Panc1 (cell line): ENCODE measurements around the gene APOBEC3G. TPM values are rescaled to one million over a fixed set of nuclear protein-coding genes. Genes with fewer than 3 reads are reported as not detected.

ENCODE experiments used
- ATAC-seq: fragments of 200-7000 bp; cut with Tn5 transposase; 2 replicates; pipeline ENCODE4 v1.9.1; 2020; ENCODE audit warnings: mild to moderate bottlenecking, moderate library complexity
- BruUV-seq: library from RNA; stranded (reverse); fragments of 400-500 nt; replicated peaks from 2 replicates; lab custom pipeline; 2021; lab: Mats Ljungman, UMichigan
- CTCF ChIA-PET: fragments of 300-600 bp; sonication (Branson Sonifier 250); formaldehyde crosslinking; loops from one replicate; lab custom pipeline; 2022; ENCODE audit warnings: antibody characterized with exemption; lab: Charles Lee
- POLR2A ChIA-PET: fragments of 300-600 bp; sonication (Branson Sonifier 250); formaldehyde crosslinking; loops from one replicate; lab custom pipeline; 2022; ENCODE audit warnings: antibody characterized with exemption; lab: Charles Lee
- DNase-seq: peaks from one replicate; pipeline ENCODE4 v3.0.0-alpha.2; 2010; ENCODE audit warnings: low read depth, low spot score
- H3K27ac ChIP-seq: 2 replicates; pipeline ENCODE4 v1.5.1; 2011; ENCODE audit warnings: mild to moderate bottlenecking, low read length, inconsistent platforms
- H3K27me3 ChIP-seq: fragments of 200-500 bp; sonication (Bioruptor generic); 2 replicates; pipeline ENCODE4 v1.6.0; 2014; ENCODE audit warnings: low read length, inconsistent platforms; ENCODE audit not compliant: control insufficient read depth, insufficient read depth
- H3K36me3 ChIP-seq: fragments of 200-500 bp; sonication (Bioruptor generic); 2 replicates; pipeline ENCODE4 v1.5.1; 2014; ENCODE audit warnings: inconsistent platforms, mild to moderate bottlenecking, low read length, moderate library complexity; ENCODE audit not compliant: control insufficient read depth, insufficient read depth
- H3K4me1 ChIP-seq: 2 replicates; pipeline ENCODE4 v1.5.1; 2011; ENCODE audit warnings: inconsistent platforms, mild to moderate bottlenecking, low read length, moderate library complexity; ENCODE audit not compliant: control insufficient read depth, insufficient read depth
- H3K4me3 ChIP-seq, 2 experiments: 2 replicates each; pipeline ENCODE4 v1.5.1; 2011 to 2012; ENCODE audit warnings: low read depth in 2 of 2, low read length in 2 of 2, mild to moderate bottlenecking in 2 of 2, inconsistent platforms in 1 of 2, moderate library complexity in 1 of 2
- H3K9me3 ChIP-seq: fragments of 200-500 bp; sonication (Bioruptor generic); 2 replicates; pipeline ENCODE4 v1.5.1; 2014; ENCODE audit warnings: low read depth, mild to moderate bottlenecking, inconsistent platforms, low read length, moderate library complexity; ENCODE audit not compliant: control insufficient read depth, insufficient read depth
- POLR2AphosphoS5 ChIP-seq: IDR thresholded peaks from 2 replicates; pipeline ENCODE4 v1.6.1; 2012; ENCODE audit warnings: mild to moderate bottlenecking, low read depth, low read length, moderate library complexity
- REST ChIP-seq, 2 experiments: IDR thresholded peaks; 2 replicates each; pipeline ENCODE4 v1.6.1; 2011 to 2012; ENCODE audit warnings: low read depth in 2 of 2, control low read depth in 1 of 2, low read length in 1 of 2, mild to moderate bottlenecking in 1 of 2, moderate library complexity in 1 of 2; ENCODE audit not compliant: insufficient read depth in 1 of 2
- SIN3A ChIP-seq: IDR thresholded peaks from 2 replicates; pipeline ENCODE4 v1.6.1; 2012; ENCODE audit warnings: low read depth, mild to moderate bottlenecking, low read length, moderate library complexity, borderline replicate concordance; ENCODE audit not compliant: insufficient read depth
- TCF7L2 ChIP-seq: IDR thresholded peaks from 2 replicates; pipeline ENCODE4 v1.6.1; 2011; ENCODE audit warnings: mild to moderate bottlenecking, low read depth, low read length, inconsistent platforms
- in situ Hi-C: cut with HindIII; loops from 2 replicates; pipeline ENCODE4 v1.10.0; 2016; ENCODE audit warnings: low sequenced_read_pairs, low pct_unique_long_range_greater_than_20kb
- intact Hi-C: fragments of 100-400 bp; cut with micrococcal nuclease; formaldehyde crosslinking; loops from one replicate; pipeline ENCODE4 v1.10.0; 2022; ENCODE audit not compliant: unreplicated experiment
- total RNA-seq: library from RNA; stranded (reverse); gene quantifications from one replicate; pipeline ENCODE4 v1.2.1, GENCODE V29; 2021; ENCODE audit not compliant: unreplicated experiment
- TF ChIP-seq, protein P1 (sequence below): fragments of 450-650 bp; IDR thresholded peaks from 2 replicates; pipeline ENCODE4 v1.5.1; 2017; ENCODE audit warnings: mild to moderate bottlenecking

Gene APOBEC3G
- total RNA-seq, 1 experiment from 2014 or later, result 4.8 TPM

- Histone ChIP-seq H3K9me3 (no peaks in the 10 kb centered on the region), H3K4me1 (no peaks in the 10 kb centered on the region), H3K27me3 (no peaks in the 10 kb centered on the region), H3K36me3 (no peaks in the 10 kb centered on the region), H3K4me3 (no peak overlapping the region), H3K27ac (no peak overlapping the region)
- ATAC-seq (no peak), DNase-seq (no peak)
- intact Hi-C loops, result no loop called here
- ChIA-PET CTCF (interaction anchor here (0.5 kb wide), 1 partner anchor 67 kb away, joined by 4 read pairs; no protein-coding TSS in a partner anchor), POLR2A (no interaction called here)
- in situ Hi-C loops, result no loop called here
- TF ChIP-seq REST (IDR thresholded peaks at IDR 0.05; ENCODE audit: insufficient read depth in 1 of 2, low read depth in 2 of 2, low read length in 1 of 2) (no peak), SIN3A (no peak), TCF7L2 (no peak), POLR2AphosphoS5 (no peak)
- TF ChIP-seq, protein P1, sequence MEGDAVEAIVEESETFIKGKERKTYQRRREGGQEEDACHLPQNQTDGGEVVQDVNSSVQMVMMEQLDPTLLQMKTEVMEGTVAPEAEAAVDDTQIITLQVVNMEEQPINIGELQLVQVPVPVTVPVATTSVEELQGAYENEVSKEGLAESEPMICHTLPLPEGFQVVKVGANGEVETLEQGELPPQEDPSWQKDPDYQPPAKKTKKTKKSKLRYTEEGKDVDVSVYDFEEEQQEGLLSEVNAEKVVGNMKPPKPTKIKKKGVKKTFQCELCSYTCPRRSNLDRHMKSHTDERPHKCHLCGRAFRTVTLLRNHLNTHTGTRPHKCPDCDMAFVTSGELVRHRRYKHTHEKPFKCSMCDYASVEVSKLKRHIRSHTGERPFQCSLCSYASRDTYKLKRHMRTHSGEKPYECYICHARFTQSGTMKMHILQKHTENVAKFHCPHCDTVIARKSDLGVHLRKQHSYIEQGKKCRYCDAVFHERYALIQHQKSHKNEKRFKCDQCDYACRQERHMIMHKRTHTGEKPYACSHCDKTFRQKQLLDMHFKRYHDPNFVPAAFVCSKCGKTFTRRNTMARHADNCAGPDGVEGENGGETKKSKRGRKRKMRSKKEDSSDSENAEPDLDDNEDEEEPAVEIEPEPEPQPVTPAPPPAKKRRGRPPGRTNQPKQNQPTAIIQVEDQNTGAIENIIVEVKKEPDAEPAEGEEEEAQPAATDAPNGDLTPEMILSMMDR, result no peak
- BruUV-seq, result no TSS peak
These were observed 37.0 kb downstream of the APOBEC3G start for GRCh38 chr22:39114112-39114511.

- H3K4me3 ChIP-seq, result no peak overlapping the region
- H3K9me3 ChIP-seq, result no peaks in the 10 kb centered on the region
- in situ Hi-C loops, result no loop called here
- H3K36me3 ChIP-seq, result no peaks in the 10 kb centered on the region
- TF ChIP-seq REST (IDR thresholded peaks at IDR 0.05; ENCODE audit: insufficient read depth in 1 of 2, low read depth in 2 of 2, low read length in 1 of 2) (no peak), POLR2AphosphoS5 (no peak)
- DNase-seq (no peak), ATAC-seq (no peak)
- intact Hi-C loops, result loop anchor here (5.0 kb wide), 1 partner anchor 108 kb away; no protein-coding TSS in a partner anchor
- H3K27ac ChIP-seq, result no peak overlapping the region
- ChIA-PET POLR2A (interaction anchor here (0.6 kb wide), 1 partner anchor 811 kb away, joined by 3 read pairs; no protein-coding TSS in a partner anchor), CTCF (no interaction called here)
- no peaks in the 10 kb centered on the region for H3K4me1 ChIP-seq
- no peaks in the 10 kb centered on the region for H3K27me3 ChIP-seq
- BruUV-seq, result no TSS peak
These were observed 38.5 kb downstream of the APOBEC3G start for GRCh38 chr22:39115570-39115969.
